NB4 (cell line): ENCODE data around the gene DHRS12.

Source experiments
- DNase-seq: peaks from one replicate; pipeline ENCODE4 v3.0.0; 2010; ENCODE audit warnings: low read depth
- H3K4me3 ChIP-seq: one replicate; pipeline ENCODE4 v1.5.1; 2011; ENCODE audit warnings: mild to moderate bottlenecking, low read depth, low read length, moderate library complexity
- CTCF ChIP-seq: IDR thresholded peaks from one replicate; pipeline ENCODE4 v1.5.1; 2012; ENCODE audit warnings: low read depth, low read length
- MYC ChIP-seq: IDR thresholded peaks from 2 replicates; pipeline ENCODE4 v1.6.1; 2011; ENCODE audit warnings: low read depth, low read length
- POLR2A ChIP-seq: IDR thresholded peaks from 2 replicates; pipeline ENCODE4 v1.6.1; 2011; ENCODE audit warnings: mild to moderate bottlenecking; ENCODE audit not compliant: insufficient read length; ENCODE audit errors: extremely low read depth
- TF ChIP-seq, protein P1 (sequence below): IDR thresholded peaks from 2 replicates; pipeline ENCODE4 v1.6.1; 2011; ENCODE audit warnings: low read depth, low read length

DHRS12 gene

DNA sequence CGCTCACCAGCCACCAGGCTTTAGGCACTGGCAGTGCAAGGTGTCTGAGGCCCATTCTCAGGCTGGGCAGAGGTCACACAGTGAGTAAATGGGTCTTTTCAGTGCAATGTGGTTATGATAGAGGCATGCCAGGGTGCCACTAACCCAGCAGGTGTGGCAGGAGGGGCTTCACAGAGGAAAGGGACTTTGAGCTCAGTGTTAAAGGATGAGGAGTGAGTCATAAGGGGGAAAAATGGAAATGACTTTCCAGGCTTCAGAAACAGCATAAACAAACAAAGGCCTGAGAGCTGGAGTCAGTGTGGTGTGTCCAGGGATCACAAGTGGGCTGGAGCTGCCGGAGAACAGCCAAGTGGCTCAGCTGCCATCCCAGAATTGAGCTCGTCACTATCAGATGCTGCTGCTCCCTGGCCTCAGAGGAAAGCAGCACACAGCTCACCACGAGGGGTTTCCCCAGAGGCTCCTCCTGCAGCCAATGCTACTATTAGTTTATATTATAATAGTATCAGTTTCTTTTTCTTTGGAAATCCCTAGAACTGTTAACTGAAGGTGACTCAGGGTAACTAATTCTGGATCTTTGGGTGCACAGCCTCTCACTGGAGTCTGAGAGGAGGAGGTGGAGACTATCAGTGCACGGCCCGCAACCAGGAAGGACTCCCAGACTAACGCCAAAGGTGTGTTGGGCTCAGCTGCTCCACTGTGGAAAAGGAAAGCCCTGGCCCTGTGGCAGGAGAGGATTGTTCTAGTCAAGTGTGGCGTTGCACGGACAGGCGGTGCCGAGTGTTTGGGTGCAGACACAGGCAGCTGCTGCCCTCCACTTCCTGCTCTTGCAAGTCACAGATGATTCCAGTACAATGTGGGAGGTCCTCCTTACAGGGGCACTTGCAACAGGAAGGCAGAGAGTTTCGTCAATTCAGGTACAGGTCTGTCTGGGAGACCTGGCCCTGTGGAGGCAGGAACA lies 39.5 kb downstream of the DHRS12 start:
- H3K4me3 ChIP-seq, result no peak overlapping the region
- no peak for DNase-seq
- no peak for TF ChIP-seq MYC
- TF ChIP-seq, protein P1, sequence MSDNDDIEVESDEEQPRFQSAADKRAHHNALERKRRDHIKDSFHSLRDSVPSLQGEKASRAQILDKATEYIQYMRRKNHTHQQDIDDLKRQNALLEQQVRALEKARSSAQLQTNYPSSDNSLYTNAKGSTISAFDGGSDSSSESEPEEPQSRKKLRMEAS, result no peak
- TF ChIP-seq CTCF, result no peak
- TF ChIP-seq POLR2A, result no peak

GRCh38 chr13:51763486-51763885 lies 40.5 kb downstream of the DHRS12 start:
- H3K4me3 ChIP-seq, result no peak overlapping the region
- DNase-seq, result no peak
- TF ChIP-seq CTCF, result no peak

DNA sequence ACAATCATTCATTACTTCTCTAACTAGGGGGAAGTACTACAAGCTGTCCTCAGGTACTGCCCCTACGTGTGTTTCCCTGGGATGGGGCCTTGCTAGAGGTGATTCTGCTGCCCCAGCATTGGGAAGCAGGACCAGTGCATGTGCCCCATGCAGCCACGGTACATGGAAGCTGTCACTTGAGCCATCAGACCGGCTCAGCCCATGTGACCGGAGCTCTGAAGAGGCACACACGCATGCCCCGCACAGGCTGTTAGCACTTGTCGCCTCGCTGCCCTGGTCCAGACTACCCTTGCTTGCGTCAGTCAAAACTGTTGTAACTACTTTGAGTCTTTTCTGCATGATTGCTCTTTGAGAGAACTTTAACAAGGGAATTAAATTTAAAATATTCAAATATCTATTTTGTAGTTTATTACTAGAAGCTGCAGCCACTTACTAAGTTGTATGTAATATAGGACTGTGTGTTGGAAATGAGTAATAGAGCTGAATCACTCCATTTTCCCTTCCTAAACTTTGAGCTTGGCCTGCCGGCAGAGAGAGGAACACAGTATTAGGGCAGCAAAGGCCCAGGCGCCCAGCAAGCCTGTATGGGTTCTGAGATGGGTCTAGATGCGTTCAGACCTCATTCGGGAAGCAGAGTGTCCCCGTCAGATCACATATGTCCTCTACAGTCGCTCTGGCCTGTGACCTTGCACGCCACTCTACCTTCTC lies 42.2 kb downstream of the DHRS12 start:
- TF ChIP-seq, protein P1, result no peak
- TF ChIP-seq POLR2A (no peak), CTCF (no peak), MYC (no peak)
- DNase-seq, result no peak
- H3K4me3 ChIP-seq, result no peak overlapping the region

GRCh38 chr13:51760592-51760991 lies 43.4 kb downstream of the DHRS12 start:
- TF ChIP-seq CTCF, result no peak
- TF ChIP-seq, protein P1, result no peak
- no peak overlapping the region for H3K4me3 ChIP-seq
- DNase-seq, result no peak

DNA sequence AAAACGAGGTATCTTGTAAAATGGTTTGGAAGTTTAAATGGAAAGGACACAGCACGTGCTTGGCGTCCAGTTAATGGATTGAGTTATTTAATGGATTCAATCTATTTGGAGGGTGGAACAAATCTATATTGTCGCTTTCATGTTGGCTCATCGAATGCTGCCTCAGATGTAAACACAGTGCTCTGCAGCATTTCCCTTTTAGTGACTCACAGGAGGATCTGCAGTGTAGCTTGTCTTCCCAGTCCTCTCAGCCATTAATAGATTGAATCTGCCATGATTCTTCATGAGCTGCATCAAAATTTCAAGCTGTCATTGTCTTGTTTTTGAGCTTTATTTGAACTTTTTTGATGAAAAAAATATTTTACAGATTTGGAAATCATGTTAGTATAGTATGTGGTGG lies 44.7 kb downstream of the DHRS12 start:
- TF ChIP-seq, protein P1, result no peak
- TF ChIP-seq CTCF (no peak), POLR2A (no peak), MYC (no peak)
- DNase-seq, result no peak
- no peak overlapping the region for H3K4me3 ChIP-seq

- H3K4me3 ChIP-seq, result no peak overlapping the region
- TF ChIP-seq CTCF (no peak), MYC (no peak), POLR2A (no peak)
- TF ChIP-seq, protein P1, result no peak
- no peak for DNase-seq
These were observed 45.3 kb downstream of the DHRS12 start for GRCh38 chr13:51758691-51759090.
